AG09319 (cell line): Measurements from ENCODE around the gene TBX2.

Source experiments
- DNase-seq: peaks from one replicate; pipeline ENCODE4 v3.0.0-alpha.2; 2010; ENCODE audit warnings: low read depth; ENCODE audit errors: extremely low read depth
- CTCF ChIP-seq: IDR thresholded peaks from 2 replicates; pipeline ENCODE4 v1.5.1; 2011; ENCODE audit warnings: low read depth, mild to moderate bottlenecking, inconsistent platforms, low read length, moderate library complexity

The TBX2 gene

DNA sequence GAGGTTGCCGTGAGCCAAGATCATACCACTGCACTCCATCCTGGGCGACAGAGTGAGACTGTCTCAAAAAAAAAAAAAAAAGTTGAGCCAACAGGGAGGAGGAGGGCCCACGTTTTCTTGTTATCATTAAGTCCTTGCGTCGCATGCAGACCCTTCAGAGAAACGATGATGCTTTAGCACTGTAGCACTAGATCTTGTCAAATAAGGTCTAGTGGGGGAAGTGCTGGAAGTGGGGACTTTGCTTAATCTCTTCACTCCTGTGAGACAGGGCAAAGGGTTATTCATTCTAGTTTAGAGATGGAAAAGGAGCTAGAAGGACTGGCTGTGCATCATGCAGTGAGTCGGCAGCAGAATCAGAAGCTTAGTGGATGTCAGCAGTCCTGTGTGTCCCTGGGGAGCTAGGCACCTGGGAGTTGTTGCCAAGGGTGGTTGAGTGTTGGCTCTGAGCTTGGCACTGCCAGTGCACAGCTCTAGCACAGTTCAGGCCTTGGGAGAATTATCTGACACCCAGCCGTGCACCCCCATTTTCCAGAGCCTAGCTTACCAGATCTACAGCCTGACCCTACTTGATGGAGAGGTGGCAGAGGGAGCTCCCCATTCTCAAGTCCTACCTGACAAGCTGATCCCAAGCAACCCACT lies 33.4 kb upstream of the TBX2 start:
- no peak for TF ChIP-seq CTCF
- DNase-seq: no peak

GRCh38 chr17:61366715-61367413 lies 32.8 kb upstream of the TBX2 start:
- TF ChIP-seq CTCF: no peak

DNA sequence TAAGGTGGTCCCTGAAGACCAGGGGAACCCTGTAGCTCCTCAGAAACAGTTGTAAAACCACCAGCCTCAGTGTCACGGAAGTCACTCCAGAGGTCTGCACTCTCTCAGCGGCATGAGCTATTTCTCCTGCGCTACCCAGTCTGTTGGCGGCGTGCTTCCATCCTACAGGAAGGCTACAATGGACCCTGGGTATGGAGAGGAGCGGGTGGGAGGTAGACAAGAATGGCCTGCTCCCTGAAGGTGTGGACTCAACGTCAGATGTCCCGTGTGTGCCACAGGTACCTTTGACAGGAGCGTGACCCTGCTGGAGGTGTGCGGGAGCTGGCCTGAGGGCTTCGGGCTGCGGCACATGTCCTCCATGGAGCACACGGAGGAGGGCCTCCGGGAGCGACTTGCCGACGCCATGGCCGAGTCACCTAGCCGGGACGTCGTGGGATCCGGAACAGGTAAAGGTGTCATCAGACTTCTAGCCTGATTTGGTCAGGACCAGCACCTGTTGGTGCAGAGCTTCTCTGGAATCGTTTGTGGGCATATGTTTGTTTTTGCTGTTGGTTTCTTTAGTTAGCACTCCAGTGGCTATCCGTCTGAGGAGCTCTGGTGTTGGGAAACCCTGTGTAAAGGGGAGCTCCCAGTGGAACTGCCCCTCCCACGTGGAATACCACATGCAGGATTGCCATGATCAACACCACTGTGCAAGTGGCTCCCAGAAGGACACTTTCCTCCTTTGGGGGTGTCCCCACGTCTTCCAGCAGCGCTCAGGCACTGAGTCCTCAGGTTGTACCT lies 31.4 kb upstream of the TBX2 start:
- no peak for TF ChIP-seq CTCF
- DNase-seq: no peak

More at GRCh38 chr17:61366715-61367413, 32.8 kb upstream of the TBX2 start:
- DNase-seq: no peak

DNA sequence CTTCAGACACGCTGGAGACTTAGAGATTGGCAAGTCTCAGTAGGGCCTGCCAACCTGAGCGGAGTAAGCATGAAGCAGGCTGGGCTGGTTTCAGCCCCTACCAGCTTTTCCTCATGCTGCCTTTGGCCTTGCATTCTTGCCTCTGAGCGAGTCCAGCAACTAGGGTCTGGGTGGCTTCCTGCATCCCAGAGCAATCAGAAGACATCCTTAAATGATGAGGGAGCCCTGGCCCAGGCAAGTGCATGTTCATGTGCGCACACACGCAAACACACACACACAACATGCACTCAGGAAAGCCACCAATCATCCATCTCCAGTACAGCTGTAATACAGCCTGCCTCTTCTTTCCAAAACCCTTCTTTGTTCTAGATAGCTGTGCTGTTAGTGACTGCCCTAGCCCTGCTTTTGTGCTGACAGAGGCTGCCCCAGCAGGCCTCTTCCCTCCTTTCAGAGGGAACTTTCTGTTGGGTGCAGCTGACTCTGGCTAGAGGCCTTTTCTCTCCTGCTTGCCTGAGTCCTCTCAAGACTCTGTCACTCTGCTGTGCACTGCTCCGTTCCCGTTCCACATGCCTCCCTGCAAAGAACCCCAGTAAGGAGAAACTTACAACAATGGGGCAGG lies 30.7 kb upstream of the TBX2 start:
- DNase-seq: no peak
- TF ChIP-seq CTCF: no peak

- TF ChIP-seq CTCF: no peak
These were observed 29.9 kb upstream of the TBX2 start for GRCh38 chr17:61369751-61370150.

DNA sequence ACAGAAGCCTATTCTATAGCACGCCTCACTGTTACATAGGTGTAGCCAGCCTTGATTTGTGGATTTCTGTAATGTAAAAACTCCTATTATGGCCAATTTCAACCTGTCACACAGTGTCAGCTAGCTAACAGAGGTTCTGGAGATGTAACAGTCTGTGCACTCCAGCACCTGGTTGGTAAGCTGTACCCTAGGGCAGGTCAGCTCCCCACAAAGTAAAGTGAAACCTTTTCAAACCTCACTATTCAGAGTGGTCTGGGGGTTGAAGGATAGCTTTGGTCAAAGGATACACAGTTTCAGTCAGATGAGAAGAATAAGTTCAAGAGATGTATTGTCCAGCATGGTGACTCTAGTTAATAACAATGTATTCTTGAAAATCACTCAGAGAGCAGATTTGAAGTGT lies 28.5 kb upstream of the TBX2 start:
- no peak for DNase-seq
- no peak for TF ChIP-seq CTCF

More at GRCh38 chr17:61369751-61370150, 29.9 kb upstream of the TBX2 start:
- DNase-seq: no peak
